22Rv1 (cell line): ENCODE measurements around the gene PER1.

ENCODE experiments used
- ZFX ChIP-seq: fragments of 450-650 bp; IDR thresholded peaks from 2 replicates; pipeline ENCODE4 v1.6.1; 2017; ENCODE audit warnings: antibody characterized with exemption, borderline replicate concordance
- TF ChIP-seq, protein P1 (sequence below): fragments of 450-650 bp; IDR thresholded peaks from 2 replicates; pipeline ENCODE4 v1.5.1; 2017; ENCODE audit warnings: mild to moderate bottlenecking

DNA sequence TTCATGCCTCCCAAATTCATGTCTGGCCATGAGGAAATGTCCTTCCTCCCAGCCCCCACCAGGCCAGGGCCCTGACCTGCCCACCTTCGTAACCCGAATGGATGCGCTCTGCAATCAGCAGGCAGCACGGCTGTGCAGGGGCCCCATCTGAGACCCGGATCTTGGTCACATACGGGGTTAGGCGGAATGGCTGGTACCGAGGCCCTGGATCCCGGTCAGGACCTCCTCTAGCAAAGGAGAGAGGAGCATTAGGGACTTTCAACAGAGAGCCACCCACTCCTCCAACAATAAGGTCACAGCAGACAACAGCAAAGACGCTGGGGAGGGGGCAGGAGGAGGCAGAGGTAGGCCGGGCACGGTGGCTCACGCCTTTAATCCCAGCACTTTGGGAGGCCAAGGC lies 3.6 kb downstream of the PER1 start:
- TF ChIP-seq, protein P1, sequence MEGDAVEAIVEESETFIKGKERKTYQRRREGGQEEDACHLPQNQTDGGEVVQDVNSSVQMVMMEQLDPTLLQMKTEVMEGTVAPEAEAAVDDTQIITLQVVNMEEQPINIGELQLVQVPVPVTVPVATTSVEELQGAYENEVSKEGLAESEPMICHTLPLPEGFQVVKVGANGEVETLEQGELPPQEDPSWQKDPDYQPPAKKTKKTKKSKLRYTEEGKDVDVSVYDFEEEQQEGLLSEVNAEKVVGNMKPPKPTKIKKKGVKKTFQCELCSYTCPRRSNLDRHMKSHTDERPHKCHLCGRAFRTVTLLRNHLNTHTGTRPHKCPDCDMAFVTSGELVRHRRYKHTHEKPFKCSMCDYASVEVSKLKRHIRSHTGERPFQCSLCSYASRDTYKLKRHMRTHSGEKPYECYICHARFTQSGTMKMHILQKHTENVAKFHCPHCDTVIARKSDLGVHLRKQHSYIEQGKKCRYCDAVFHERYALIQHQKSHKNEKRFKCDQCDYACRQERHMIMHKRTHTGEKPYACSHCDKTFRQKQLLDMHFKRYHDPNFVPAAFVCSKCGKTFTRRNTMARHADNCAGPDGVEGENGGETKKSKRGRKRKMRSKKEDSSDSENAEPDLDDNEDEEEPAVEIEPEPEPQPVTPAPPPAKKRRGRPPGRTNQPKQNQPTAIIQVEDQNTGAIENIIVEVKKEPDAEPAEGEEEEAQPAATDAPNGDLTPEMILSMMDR, result no peak
- TF ChIP-seq ZFX, result no peak
